AG04449 (cell line): Measurements from ENCODE around the gene RTN4R.

ENCODE experiments used
- CTCF ChIA-PET: fragments of 350-600 bp; formaldehyde crosslinking; extraction: SDS; loops from one replicate; lab custom pipeline; 2021; ENCODE audit warnings: antibody characterized with exemption; lab: Yijun Ruan, JAX
- POLR2A ChIA-PET: fragments of 400-600, 350-600 bp; formaldehyde crosslinking; extraction: SDS; loops from one replicate; lab custom pipeline; 2020; ENCODE audit warnings: antibody characterized with exemption, inconsistent platforms; lab: Yijun Ruan, JAX
- DNase-seq: peaks from one replicate; pipeline ENCODE4 v3.0.0-alpha.2; 2010; ENCODE audit warnings: low read depth, low spot score
- H3K4me3 ChIP-seq: 2 replicates; pipeline ENCODE4 v1.5.1; 2011; ENCODE audit warnings: low read depth, mild to moderate bottlenecking, control low read depth, low read length
- CTCF ChIP-seq: IDR thresholded peaks from one replicate; pipeline ENCODE4 v1.5.1; 2011; ENCODE audit warnings: mild to moderate bottlenecking, moderate library complexity, low read length, control low read depth, inconsistent platforms; ENCODE audit not compliant: insufficient read depth; ENCODE audit errors: missing control alignments

Gene RTN4R

GRCh38 chr22:20261848-20262581, 6.1 kb downstream of the RTN4R start:
- ChIA-PET POLR2A (no interaction called here), CTCF (no interaction called here)
- H3K4me3 ChIP-seq = no peak overlapping the region
- TF ChIP-seq CTCF = no peak
- no peak for DNase-seq

- ChIA-PET CTCF (interaction anchor here (1.5 kb wide), 1 partner anchor 25 kb away, joined by 3 read pairs; no protein-coding TSS in a partner anchor), POLR2A (no interaction called here)
- H3K4me3 ChIP-seq = no peak overlapping the region
- no peak for DNase-seq
- TF ChIP-seq CTCF = no peak
Measured at GRCh38 chr22:20260071-20260765, 7.9 kb downstream of the RTN4R start.

GRCh38 chr22:20259327-20259688, 8.8 kb downstream of the RTN4R start:
- no peak for TF ChIP-seq CTCF
- POLR2A ChIA-PET = no interaction called here
- DNase-seq = no peak
- H3K4me3 ChIP-seq = no peak overlapping the region
- CTCF ChIA-PET = interaction anchor here (1.1 kb wide), 1 partner anchor 37 kb away, joined by 3 read pairs; no protein-coding TSS in a partner anchor

- peak; percentile 20 for TF ChIP-seq CTCF
- DNase-seq = no peak
- CTCF ChIA-PET = interaction anchor here (1.0 to 1.1 kb wide), 2 partner anchors 11 to 37 kb away, joined by 3 read pairs; no protein-coding TSS in a partner anchor
- POLR2A ChIA-PET = no interaction called here
- H3K4me3 ChIP-seq = no peak overlapping the region
Measured at GRCh38 chr22:20258584-20259326, 9.4 kb downstream of the RTN4R start.

GRCh38 chr22:20258021-20258299, 10.2 kb downstream of the RTN4R start:
- ChIA-PET CTCF (interaction anchor here (1.0 to 1.1 kb wide), 2 partner anchors 12 to 38 kb away, joined by 3 read pairs; no protein-coding TSS in a partner anchor), POLR2A (no interaction called here)
- no peak for DNase-seq
- H3K4me3 ChIP-seq = no peak overlapping the region
- no peak for TF ChIP-seq CTCF
